HG03460 (cell line): ENCODE measurements around the gene CLEC14A.

ENCODE experiments used
- ATAC-seq: cut with Tn5 transposase; IDR thresholded peaks from one replicate; pipeline ENCODE4 v1.9.1; 2021; ENCODE audit not compliant: unreplicated experiment

The CLEC14A gene

GRCh38 chr14:38206689-38207376, 49.1 kb downstream of the CLEC14A start:
- ATAC-seq: no peak

- ATAC-seq: no peak
Observed at GRCh38 chr14:38205949-38206665, 49.8 kb downstream of the CLEC14A start.

GRCh38 chr14:38205119-38205813, 50.6 kb downstream of the CLEC14A start:
- no peak for ATAC-seq

GRCh38 chr14:38204719-38205115, 51.2 kb downstream of the CLEC14A start:
- no peak for ATAC-seq
